GM19468 (cell line): ENCODE data around the gene MDK.
"Not testable (repeated sequence)": the region's sequence is repeated elsewhere in the genome, so short reads cannot be mapped to it uniquely, and the experiment has no call there.

ENCODE experiments used
- ATAC-seq: cut with Tn5 transposase; IDR thresholded peaks from one replicate; pipeline ENCODE4 v1.9.1; 2021; ENCODE audit warnings: mild to moderate bottlenecking, moderate library complexity, moderate number of reproducible peaks; ENCODE audit not compliant: unreplicated experiment; ENCODE audit errors: extremely low read depth

The MDK gene

DNA sequence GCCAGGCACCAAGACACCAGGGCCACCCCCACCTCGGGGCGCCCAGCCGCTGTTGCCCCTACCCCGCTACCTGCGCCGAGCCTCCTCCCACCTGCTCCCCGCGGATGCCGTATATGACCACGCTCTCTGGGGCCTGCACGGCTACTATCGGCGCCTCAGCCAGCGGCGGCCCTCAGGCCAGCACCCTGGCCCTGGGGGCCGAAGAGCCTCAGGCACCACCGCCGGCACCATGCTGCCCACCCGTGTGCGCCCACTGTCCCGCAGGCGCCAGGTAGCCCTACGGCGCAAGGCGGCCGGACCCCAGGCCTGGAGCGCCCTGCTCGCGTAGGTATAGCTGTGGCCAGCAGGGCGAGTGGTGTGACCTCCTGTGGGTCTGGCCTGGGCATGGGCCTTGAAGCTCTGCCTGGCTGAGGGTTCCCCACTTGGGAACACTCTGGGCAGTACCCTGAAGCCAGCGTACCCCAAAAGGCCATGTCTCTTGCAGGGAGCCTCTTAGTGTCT, 14.8 kb upstream of the MDK start:
- no peak for ATAC-seq

DNA sequence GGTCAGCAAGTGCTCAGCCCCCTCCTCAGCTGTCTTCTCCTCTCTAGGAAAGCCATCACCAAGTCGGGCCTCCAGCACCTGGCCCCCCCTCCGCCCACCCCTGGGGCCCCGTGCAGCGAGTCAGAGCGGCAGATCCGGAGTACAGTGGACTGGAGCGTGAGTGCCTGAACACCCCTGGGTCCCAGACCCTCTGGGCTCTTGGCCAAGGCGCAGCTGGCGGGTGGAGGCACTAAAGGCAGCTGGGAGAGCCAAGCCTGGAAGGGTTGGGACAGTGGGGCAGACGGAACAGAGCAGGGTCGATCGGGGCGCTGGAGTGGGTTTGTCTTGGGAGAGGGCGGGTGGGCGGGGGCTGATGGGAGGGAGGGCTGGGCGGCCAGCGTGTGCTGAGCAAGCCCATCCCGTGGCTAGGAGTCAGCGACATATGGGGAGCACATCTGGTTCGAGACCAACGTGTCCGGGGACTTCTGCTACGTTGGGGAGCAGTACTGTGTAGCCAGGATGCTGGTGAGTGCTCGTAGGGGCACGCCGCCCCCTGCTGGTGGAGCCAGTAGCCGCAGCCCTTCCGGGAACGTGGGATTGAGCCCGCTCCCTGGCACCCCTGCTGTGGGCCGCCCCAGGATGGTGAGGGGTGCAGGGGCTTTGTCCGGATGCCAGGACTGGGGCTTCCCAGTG, 14.1 kb upstream of the MDK start:
- ATAC-seq, result no peak

DNA sequence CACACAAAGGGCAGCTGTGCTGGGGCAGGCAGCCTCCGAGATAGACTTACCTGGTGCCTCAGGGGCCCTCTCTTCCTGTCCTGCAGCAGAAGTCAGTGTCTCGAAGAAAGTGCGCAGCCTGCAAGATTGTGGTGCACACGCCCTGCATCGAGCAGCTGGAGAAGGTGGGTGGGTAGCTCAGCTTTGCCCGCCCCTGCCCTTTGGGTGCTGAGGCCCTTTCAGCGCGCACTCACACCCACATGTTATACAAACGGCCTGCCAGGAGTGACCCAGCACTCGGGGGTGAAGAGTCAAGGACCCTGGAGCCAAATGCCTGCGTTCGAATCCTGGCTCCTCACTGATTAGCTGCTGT, 13.6 kb upstream of the MDK start:
- ATAC-seq, result no peak

DNA sequence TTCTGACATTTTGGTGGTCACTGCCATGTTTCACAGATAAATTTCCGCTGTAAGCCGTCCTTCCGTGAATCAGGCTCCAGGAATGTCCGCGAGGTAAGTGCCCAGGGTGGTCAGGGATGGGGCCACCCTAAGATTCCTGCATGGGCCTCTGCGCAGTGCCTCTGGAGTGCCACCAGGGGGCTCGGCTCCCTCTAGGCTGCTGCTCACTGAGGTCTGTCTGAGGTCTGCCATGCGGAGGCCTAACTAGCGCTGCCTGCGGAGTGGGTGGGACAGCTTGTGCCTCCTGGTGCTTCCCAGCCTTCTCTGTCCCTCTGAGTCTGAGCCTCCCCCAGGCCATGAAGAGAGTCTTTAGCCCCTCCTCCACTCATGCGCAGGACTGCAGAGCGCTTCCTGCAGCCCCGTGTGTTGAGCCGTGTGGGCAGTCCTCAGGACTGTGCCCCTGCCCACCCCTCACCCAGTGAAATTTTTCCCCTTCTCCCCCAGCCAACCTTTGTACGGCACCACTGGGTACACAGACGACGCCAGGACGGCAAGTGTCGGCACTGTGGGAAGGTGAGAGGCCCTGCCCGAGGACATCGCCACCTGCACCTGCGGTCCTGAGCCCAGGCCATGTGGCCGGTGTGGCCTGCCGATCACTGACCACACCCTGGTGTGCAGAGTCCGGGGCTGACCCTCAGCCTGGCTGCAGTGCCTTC, 11.9 kb upstream of the MDK start:
- no peak for ATAC-seq

DNA sequence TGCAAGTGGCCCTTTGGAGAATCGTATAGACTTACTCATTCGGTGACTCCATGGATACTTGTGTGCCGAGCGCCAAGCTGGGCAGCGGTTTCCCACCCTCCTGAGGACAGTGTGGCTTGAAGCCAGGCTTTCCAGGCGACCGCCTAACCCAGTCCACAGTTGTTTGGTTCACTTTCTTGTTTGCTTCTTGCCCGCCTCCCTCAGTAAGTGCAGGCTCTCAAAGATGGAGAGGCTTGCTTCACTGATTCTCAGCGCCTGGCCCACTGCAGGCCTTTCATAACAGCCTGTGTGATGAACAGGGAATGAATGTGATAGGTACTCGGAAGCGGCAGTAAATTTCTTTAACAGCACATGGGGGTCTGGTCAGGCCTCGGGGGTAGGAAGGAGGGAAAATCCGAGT, 11.2 kb upstream of the MDK start:
- no peak for ATAC-seq

DNA sequence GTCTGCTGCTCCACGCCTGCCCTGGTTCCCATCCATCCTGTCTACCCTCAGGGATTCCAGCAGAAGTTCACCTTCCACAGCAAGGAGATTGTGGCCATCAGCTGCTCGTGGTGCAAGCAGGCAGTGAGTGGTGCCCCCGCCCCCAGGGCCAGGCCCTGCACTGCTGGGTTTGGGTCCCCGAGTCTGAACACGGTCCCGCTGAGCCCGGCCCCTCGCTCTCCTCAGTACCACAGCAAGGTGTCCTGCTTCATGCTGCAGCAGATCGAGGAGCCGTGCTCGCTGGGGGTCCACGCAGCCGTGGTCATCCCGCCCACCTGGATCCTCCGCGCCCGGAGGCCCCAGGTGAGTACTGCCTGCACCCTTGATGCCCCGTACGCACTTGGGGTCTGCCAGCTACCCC, 10.2 kb upstream of the MDK start:
- not testable (repeated sequence) for ATAC-seq

DNA sequence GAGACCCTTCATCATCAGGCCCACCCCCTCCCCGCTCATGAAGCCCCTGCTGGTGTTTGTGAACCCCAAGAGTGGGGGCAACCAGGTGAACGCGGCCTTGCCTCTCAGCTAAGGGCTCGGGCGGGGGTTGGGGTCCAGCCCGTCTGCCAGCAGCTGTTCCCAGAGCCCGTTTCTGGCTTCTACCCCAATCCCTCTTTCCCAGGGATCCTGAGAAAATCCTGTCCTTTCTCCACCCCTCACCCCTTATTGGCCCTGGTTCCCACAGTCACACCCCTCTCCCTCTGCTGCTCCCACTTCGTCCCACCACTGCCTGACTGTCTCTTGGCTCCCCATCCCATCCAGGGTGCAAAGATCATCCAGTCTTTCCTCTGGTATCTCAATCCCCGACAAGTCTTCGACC, 9.4 kb upstream of the MDK start:
- ATAC-seq, result no peak

DNA sequence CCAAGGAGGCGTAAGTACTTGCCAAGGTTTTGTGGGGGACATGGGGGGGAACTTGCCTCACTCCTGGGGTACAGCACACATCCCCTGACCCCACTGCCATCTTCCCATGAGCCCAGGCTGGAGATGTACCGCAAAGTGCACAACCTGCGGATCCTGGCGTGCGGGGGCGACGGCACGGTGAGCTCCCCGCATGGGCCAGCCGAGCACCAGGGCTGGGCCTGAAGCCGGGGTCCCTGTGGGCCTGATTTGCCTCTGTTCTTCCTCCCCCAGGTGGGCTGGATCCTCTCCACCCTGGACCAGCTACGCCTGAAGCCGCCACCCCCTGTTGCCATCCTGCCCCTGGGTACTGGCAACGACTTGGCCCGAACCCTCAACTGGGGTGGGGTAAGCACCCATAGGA, 9.0 kb upstream of the MDK start:
- not testable (repeated sequence) for ATAC-seq

DNA sequence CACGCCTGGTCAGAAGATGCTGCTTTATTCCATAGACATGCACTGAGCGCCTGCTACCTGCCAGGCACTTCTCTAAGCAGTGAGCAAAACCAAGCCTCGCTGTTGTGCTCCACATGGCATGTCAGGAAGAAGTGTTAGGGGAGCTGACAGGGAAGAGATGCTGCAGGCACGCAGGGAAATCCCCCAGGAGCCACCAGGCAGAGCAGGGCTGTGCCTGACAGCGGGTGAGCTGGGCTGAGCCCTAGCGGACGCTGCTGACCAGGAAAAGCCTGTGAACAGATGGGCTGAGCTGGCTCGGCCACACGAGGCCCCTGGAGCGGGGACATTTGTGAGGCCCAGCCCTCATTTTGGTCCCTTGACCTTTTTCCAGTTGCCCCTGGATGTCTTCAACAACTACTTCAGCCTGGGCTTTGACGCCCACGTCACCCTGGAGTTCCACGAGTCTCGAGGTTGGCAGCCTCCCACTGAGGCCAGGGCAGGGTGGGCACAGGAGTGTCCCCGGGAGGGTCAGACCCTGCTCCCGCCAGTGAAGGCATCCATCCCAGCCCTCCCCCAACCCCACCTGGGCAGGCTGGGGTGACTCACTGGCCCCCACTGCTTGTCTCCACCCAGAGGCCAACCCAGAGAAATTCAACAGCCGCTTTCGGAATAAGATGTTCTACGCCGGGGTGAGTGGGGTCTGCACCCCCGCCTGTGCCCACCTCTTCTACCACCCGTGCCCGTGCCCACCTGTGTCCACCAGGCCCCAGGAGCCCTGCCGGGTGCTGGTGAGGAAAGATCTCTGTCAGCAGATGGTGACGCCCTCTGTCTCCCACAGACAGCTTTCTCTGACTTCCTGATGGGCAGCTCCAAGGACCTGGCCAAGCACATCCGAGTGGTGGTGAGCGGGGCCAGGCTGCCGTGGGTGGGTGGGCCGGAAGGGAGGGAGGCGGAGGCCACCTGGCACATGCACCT, 7.4 kb upstream of the MDK start:
- ATAC-seq, result no peak

DNA sequence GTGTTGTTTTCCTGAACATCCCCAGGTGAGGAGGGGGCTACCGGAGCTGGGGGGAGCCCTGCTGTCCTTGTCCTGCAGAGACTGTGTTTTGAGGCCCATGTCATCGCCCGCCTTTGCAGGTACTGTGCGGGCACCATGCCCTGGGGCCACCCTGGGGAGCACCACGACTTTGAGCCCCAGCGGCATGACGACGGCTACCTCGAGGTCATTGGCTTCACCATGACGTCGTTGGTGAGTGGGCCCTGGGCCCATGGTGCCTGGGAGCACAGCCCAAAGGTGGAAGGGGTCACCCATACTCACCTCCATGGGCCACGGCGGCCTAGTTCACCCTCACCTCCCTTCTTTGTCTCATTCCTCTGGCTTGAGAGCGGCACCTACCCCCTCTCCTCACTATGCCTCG, 6.7 kb upstream of the MDK start:
- ATAC-seq, result no peak

DNA sequence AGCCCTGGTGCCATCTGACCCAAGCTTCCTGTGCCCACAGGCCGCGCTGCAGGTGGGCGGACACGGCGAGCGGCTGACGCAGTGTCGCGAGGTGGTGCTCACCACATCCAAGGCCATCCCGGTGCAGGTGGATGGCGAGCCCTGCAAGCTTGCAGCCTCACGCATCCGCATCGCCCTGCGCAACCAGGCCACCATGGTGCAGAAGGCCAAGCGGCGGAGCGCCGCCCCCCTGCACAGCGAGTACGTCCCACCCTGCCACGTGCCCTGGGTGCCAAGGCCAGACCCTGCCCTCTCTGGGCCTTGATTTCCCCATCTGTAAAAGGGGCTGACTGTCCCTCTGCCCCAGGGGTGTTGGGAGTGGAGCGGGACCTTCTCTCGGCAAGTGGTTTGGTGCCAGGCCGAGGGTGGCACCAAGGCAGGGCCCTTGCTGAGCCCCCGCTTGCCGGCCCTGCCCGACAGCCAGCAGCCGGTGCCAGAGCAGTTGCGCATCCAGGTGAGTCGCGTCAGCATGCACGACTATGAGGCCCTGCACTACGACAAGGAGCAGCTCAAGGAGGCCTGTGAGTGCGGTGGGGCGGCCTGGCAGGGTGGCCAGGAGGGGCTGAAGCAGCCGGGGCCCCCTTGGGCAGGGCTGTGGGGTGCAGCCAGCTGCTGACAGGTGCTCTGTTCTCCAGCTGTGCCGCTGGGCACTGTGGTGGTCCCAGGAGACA, 5.9 kb upstream of the MDK start:
- ATAC-seq, result no peak

DNA sequence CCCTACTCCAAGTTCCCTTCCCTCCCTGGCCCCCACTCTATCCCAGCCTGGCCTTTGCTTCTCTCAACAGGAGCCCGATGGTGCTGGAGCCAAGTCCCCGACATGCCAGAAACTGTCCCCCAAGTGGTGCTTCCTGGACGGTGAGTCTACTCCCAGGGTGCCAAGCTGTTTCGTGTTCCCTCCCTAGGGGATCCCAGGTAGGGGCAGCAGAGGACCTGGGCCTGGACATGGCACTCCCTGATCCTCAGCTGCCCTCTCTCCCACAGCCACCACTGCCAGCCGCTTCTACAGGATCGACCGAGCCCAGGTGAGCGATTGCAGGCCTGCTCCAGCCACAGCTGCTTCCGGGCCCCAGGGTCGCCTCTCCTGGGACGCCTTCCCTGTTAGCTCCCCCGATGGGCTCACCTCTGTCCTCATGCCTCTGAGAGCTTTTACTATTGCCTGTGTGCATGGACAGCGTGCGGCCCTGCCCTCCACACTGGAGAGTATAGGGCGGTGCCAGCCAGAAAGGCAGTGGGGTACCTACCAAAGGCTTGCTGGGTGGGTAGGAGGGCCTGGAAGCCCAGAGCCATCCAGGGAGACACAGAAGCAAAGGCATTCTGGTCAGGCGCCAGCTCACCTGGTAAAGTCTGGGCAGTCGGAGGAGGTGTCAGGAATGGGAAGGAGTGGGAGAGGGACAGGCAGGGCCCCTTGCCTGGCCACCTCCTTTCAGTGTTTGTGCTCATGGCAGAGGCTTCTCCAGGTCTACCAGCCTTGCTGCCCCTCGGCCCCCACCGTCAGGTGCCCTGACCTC, 5.0 kb upstream of the MDK start:
- no peak for ATAC-seq

DNA sequence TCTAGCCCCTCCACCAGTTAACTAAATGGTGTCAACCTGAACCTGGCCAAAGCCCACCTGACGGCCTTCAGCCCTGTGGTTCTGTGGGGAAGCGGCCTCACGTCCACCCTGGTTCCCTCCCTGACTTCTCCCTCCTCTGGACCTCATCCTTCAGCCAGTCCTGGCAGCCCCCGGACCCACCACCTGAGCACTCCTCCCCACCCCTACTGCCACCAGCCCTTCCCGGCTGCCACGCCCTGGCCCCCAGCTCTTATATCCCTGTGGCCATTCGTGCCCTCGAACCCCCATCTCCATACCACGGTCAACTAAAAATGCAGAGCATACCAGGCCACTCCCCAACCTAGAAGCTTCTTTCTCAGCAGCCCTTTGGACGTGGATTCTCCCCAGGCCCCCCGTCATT, 4.2 kb upstream of the MDK start:
- no peak for ATAC-seq

DNA sequence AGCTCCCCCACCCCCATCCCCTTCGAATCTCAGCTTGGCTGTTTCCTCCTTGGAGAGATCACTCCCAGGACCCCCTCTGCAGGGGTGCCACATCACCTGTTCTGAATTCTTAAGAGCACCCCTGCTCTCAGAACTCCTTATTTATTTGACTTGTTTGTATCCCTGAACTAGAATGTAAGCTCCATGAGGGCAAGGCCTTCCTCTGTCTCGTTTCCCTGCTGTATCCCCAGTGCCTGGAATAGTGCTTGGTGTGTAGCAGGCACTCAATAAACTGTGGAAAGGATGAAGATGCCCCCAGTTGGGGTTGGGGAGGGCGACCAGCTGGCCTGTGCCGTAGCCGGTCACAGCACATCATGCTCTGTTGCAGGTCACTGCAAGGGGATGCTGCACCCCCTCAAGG, 3.6 kb upstream of the MDK start:
- ATAC-seq, result no peak

DNA sequence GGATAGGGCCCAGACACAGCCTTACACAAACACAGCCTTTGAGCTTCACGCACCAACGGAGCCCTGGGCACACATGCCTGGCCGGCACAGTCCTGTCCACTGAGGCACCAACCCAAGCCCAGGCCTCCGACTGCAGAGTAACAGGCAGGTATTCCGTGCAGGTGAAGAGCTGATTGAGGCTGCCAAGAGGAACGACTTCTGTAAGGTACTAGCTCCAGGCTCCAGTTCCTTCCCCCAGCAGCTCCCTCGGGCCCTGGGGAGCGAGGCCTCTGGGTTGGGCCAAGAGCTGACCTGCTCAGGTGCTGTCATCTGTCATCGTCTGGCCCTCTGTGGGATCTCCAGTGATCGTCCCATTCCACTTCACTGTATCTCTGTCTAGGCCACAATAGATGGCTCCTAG, 3.2 kb upstream of the MDK start:
- ATAC-seq, result no peak

DNA sequence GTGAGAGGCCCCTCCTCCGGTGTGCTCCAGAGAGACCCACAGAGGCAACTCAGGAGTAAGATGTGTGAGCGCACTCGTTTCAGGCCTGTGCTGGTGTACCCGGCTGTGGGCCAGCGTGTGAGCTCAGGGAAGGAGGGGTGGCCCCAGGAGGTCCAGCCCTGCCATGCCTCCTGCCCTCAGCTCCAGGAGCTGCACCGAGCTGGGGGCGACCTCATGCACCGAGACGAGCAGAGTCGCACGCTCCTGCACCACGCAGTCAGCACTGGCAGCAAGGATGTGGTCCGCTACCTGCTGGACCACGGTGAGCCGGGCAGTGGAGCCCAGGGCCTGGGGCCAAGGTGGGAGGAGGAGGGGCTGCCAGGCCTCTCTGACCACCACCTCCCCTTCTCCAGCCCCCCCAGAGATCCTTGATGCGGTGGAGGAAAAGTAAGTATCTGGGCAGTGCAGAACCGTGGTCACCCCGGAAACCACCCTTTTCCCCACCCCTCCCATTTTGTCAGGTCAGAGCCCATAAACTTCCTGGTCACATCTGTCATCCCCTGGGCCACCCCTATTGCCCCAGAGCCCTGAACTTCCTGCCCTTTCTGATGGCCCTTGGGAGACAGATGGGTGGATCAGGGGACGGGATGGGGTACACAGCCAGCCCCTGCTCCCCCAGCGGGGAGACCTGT, 2.5 kb upstream of the MDK start:
- no peak for ATAC-seq

DNA sequence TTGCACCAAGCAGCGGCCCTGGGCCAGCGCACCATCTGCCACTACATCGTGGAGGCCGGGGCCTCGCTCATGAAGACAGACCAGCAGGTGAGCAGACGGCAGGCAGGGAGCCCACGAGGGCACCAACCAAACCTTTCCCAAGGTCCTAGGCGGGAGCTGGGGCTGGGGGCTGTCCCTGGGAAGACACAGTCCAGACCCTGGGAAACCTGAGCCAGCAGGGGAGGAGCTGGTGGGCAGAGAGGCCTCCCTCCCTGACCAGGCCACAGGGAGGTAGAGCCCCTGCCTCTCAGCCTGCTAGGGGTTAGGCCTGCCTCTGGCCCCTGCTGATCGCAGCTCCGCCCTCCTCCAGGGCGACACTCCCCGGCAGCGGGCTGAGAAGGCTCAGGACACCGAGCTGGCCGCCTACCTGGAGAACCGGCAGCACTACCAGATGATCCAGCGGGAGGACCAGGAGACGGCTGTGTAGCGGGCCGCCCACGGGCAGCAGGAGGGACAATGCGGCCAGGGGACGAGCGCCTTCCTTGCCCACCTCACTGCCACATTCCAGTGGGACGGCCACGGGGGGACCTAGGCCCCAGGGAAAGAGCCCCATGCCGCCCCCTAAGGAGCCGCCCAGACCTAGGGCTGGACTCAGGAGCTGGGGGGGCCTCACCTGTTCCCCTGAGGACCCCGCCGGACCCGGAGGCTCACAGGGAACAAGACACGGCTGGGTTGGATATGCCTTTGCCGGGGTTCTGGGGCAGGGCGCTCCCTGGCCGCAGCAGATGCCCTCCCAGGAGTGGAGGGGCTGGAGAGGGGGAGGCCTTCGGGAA, 1.8 kb upstream of the MDK start:
- not testable (repeated sequence) for ATAC-seq

DNA sequence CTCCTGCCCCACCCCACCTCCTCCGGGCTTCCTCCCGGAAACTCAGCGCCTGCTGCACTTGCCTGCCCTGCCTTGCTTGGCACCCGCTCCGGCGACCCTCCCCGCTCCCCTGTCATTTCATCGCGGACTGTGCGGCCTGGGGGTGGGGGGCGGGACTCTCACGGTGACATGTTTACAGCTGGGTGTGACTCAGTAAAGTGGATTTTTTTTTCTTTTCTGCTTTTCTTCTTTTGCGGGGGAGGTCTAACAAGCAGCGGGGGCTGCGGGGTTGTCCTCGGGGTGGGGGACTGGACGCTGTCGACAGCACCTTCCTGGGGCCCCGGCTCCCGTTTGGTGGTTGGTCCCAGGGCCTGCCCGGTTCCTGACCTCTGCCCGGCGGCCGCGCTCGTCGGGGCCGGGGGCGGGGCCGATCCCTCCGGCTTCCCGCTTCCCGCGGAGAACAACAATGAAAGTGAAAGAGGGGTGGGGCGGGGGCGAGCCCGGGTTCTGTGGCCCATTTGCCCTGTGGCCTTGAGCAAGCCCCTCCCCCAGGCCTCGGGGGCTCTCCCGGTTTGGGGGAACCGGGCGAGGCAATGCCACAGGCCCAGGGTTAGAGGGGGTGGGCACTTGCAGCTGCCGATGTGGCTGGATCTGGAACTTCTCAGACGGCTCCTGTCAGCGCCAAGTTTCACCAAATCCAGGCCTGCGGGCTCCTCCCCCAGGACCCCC, 975 bp upstream of the MDK start:
- ATAC-seq, result no peak
